ENCODE data around the gene REEP3.
A peak's percentile ranks its signal among the peaks of the same experiment; 100 is the strongest.

Gene REEP3

DNA sequence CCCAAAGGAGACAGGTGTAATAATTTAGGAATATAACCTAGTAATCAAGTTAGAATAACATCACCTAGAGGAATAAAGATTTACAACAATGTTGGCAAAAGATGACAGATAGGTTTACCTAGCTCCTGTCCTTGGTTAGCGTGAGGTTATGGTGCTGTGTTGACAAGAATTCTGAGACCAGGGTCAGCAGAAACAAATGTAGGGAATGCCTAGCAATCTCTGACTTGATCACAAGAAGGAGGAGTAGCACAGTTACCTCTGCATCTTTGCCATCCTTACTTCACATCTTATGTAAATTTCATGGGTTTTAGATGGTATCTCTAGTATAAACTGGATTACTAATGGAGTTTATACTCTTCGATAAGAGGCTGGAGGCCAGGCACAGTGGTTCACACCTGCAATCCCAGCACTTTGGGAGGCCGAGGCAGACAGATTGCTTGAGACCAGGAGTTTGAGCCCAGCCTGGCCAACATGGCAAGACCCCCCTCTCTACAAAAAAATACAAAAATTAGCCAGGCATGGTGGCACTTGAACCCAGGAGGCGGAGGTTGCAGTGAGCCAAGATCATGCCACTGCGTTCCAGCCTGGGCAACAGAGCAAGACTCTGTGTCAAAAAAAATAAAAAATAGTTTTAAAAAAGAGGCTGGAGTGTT lies 37.1 kb downstream of the REEP3 start:
- no peak for DNase-seq
- no peak overlapping the region for H3K4ac ChIP-seq (ENCODE audit: low read depth in 1 of 2, low read length in 2 of 2)
- H3K27me3 ChIP-seq (ENCODE audit: control insufficient read depth in 1 of 2, insufficient read depth in 1 of 2, low read length in 2 of 2): no peaks in the 10 kb centered on the region
- H2BK12ac ChIP-seq (ENCODE audit: low read length in 2 of 2): no peak overlapping the region
- H2BK15ac ChIP-seq (ENCODE audit: low read depth, poor library complexity, severe bottlenecking): no peak overlapping the region
- no peak overlapping the region for H4K8ac ChIP-seq (ENCODE audit: low read length)
- no peaks in the 10 kb centered on the region for H3K36me3 ChIP-seq (ENCODE audit: control insufficient read depth in 1 of 2, insufficient read depth in 2 of 2, low read depth in 1 of 2, low read length in 2 of 2)
- H3K9ac ChIP-seq (ENCODE audit: low read length): no peak overlapping the region
- H3K14ac ChIP-seq (ENCODE audit: low read length in 2 of 2): no peak overlapping the region
- no peak overlapping the region for H3K4me2 ChIP-seq (ENCODE audit: low read length, poor library complexity, severe bottlenecking)
- no peak overlapping the region for H3K18ac ChIP-seq (ENCODE audit: low read depth in 1 of 2, low read length in 2 of 2)
- H2BK5ac ChIP-seq (ENCODE audit: low read depth, low read length, poor library complexity, severe bottlenecking): no peak overlapping the region
- H2BK120ac ChIP-seq (ENCODE audit: low read depth, low read length): no peak overlapping the region
- peaks cover 17% of the 10 kb centered on the region for H3K79me1 ChIP-seq (replicated peaks; ENCODE audit: low read length, poor library complexity, severe bottlenecking)
- WGBS: 99% methylated on average over 5 of the region's 5 CpGs
- no peak overlapping the region for H2AK5ac ChIP-seq (ENCODE audit: low read length, severe bottlenecking)
- no peaks in the 10 kb centered on the region for H3K9me3 ChIP-seq (ENCODE audit: control insufficient read depth, low read length)
- no peak overlapping the region for H2AFZ ChIP-seq (ENCODE audit: low read depth, low read length)
- H4K91ac ChIP-seq (ENCODE audit: low read length): no peak overlapping the region
- H3K4me1 ChIP-seq (ENCODE audit: control insufficient read depth, insufficient read depth, low read depth, low read length): no peaks in the 10 kb centered on the region
- H3K4me3 ChIP-seq (ENCODE audit: insufficient read depth in 1 of 2, low read depth in 1 of 2, low read length in 2 of 2): no peak overlapping the region
- no peak overlapping the region for H3K27ac ChIP-seq (ENCODE audit: low read length, poor library complexity, severe bottlenecking)
- H3K23ac ChIP-seq (ENCODE audit: low read length in 2 of 2): no peak overlapping the region

DNA sequence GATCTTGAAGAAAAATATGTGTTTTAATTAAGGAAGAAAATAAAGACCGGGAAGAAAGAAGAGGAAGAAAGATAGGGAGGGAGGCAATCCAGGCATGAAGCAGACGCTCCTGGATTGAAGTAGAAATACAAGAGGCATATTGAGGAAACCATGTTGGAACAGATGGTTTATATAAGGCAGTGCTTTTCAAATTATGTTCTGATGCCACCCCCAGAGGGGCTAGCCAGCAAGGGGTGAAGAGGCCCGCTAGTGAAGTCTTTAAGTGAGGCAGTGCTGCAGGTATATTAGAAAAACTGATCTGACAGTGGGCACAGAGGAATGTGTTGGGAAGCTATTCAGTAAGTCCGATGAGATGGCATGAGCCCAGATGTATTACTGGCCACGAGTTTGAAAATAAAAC lies 40.1 kb downstream of the REEP3 start:
- H3K4me3 ChIP-seq (ENCODE audit: insufficient read depth in 1 of 2, low read depth in 1 of 2, low read length in 2 of 2): no peak overlapping the region
- no peak overlapping the region for H2BK15ac ChIP-seq (ENCODE audit: low read depth, poor library complexity, severe bottlenecking)
- no peaks in the 10 kb centered on the region for H3K9me3 ChIP-seq (ENCODE audit: control insufficient read depth, low read length)
- no peak overlapping the region for H4K8ac ChIP-seq (ENCODE audit: low read length)
- no peak overlapping the region for H3K9ac ChIP-seq (ENCODE audit: low read length)
- H3K36me3 ChIP-seq (ENCODE audit: control insufficient read depth in 1 of 2, insufficient read depth in 2 of 2, low read depth in 1 of 2, low read length in 2 of 2): no peaks in the 10 kb centered on the region
- H3K4ac ChIP-seq (ENCODE audit: low read depth in 1 of 2, low read length in 2 of 2): no peak overlapping the region
- no peak overlapping the region for H2BK5ac ChIP-seq (ENCODE audit: low read depth, low read length, poor library complexity, severe bottlenecking)
- no peak overlapping the region for H2AFZ ChIP-seq (ENCODE audit: low read depth, low read length)
- no peak for DNase-seq
- H3K18ac ChIP-seq (ENCODE audit: low read depth in 1 of 2, low read length in 2 of 2): no peak overlapping the region
- H2BK120ac ChIP-seq (ENCODE audit: low read depth, low read length): no peak overlapping the region
- no peaks in the 10 kb centered on the region for H3K4me1 ChIP-seq (ENCODE audit: control insufficient read depth, insufficient read depth, low read depth, low read length)
- H2AK5ac ChIP-seq (ENCODE audit: low read length, severe bottlenecking): no peak overlapping the region
- no peak overlapping the region for H4K91ac ChIP-seq (ENCODE audit: low read length)
- H3K23ac ChIP-seq (ENCODE audit: low read length in 2 of 2): no peak overlapping the region
- peaks cover 19% of the 10 kb centered on the region for H3K79me1 ChIP-seq (replicated peaks; ENCODE audit: low read length, poor library complexity, severe bottlenecking)
- WGBS: 98% methylated on average over 5 of the region's 5 CpGs
- H3K14ac ChIP-seq (ENCODE audit: low read length in 2 of 2): no peak overlapping the region
- H2BK12ac ChIP-seq (ENCODE audit: low read length in 2 of 2): no peak overlapping the region
- H3K27me3 ChIP-seq (ENCODE audit: control insufficient read depth in 1 of 2, insufficient read depth in 1 of 2, low read length in 2 of 2): no peaks in the 10 kb centered on the region
- no peak overlapping the region for H3K4me2 ChIP-seq (ENCODE audit: low read length, poor library complexity, severe bottlenecking)
- H3K27ac ChIP-seq (ENCODE audit: low read length, poor library complexity, severe bottlenecking): no peak overlapping the region

DNA sequence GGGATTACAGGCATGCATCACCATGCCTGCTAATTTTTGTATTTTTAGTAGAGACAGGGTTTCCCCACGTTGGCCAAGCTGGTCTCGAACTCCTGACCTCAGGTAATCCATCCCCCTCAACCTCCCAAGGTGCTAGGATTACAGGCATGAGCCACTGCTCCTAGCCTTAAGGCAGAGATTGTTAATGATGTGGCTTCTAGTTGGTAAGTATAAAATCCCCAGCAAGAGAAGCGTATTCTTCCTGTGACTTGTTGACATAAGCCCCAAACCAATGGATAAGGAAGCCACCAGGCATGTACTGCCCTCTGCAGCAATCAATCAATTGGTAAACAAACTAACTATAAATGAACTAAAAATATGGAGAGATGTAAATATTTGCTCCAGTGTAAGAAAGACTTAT lies 41.2 kb downstream of the REEP3 start:
- Histone ChIP-seq H3K36me3 (ENCODE audit: control insufficient read depth in 1 of 2, insufficient read depth in 2 of 2, low read depth in 1 of 2, low read length in 2 of 2) (no peaks in the 10 kb centered on the region), H3K9ac (ENCODE audit: low read length) (no peak overlapping the region), H3K79me1 (replicated peaks; ENCODE audit: low read length, poor library complexity, severe bottlenecking) (peaks cover 17% of the 10 kb centered on the region), H2BK12ac (ENCODE audit: low read length in 2 of 2) (no peak overlapping the region), H3K9me3 (ENCODE audit: control insufficient read depth, low read length) (no peaks in the 10 kb centered on the region), H4K91ac (ENCODE audit: low read length) (no peak overlapping the region), H2AK5ac (ENCODE audit: low read length, severe bottlenecking) (no peak overlapping the region), H3K4me1 (ENCODE audit: control insufficient read depth, insufficient read depth, low read depth, low read length) (no peaks in the 10 kb centered on the region), H4K8ac (ENCODE audit: low read length) (peak overlapping the region; percentile 17), H3K4me3 (ENCODE audit: insufficient read depth in 1 of 2, low read depth in 1 of 2, low read length in 2 of 2) (no peak overlapping the region), H3K4me2 (ENCODE audit: low read length, poor library complexity, severe bottlenecking) (no peak overlapping the region), H2AFZ (ENCODE audit: low read depth, low read length) (no peak overlapping the region), H3K27ac (ENCODE audit: low read length, poor library complexity, severe bottlenecking) (no peak overlapping the region), H3K14ac (ENCODE audit: low read length in 2 of 2) (no peak overlapping the region), H3K27me3 (ENCODE audit: control insufficient read depth in 1 of 2, insufficient read depth in 1 of 2, low read length in 2 of 2) (no peaks in the 10 kb centered on the region), H2BK120ac (ENCODE audit: low read depth, low read length) (no peak overlapping the region), H3K23ac (ENCODE audit: low read length in 2 of 2) (no peak overlapping the region), H3K4ac (ENCODE audit: low read depth in 1 of 2, low read length in 2 of 2) (peak overlapping the region in 1 of 2 experiments; percentile 28), H2BK5ac (ENCODE audit: low read depth, low read length, poor library complexity, severe bottlenecking) (no peak overlapping the region), H2BK15ac (ENCODE audit: low read depth, poor library complexity, severe bottlenecking) (no peak overlapping the region), H3K18ac (ENCODE audit: low read depth in 1 of 2, low read length in 2 of 2) (peak overlapping the region in 1 of 2 experiments; percentile 2)
- DNase-seq: no peak
- WGBS: no CpG with 5 or more reads among the region's 3 CpGs

DNA sequence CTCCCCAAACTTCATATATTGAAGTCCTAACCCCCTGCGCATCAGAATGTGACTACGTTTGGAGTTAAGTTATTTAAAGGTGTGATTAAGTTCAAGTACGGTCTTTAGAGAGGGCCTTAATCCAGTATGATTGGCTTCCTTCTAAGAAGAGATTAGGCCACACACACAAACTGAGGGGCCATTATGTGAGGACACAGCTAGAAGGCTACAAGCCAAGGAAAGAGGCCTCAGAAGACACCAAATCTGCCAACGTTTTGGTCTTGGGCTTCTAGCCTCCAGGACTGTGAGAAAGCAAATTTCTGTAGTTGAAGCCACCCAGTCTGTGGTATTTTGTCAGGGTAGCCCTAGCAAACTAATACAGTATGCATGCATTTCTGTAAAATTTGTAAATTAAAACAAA lies 41.7 kb downstream of the REEP3 start:
- no peaks in the 10 kb centered on the region for H3K4me1 ChIP-seq (ENCODE audit: control insufficient read depth, insufficient read depth, low read depth, low read length)
- no peaks in the 10 kb centered on the region for H3K27me3 ChIP-seq (ENCODE audit: control insufficient read depth in 1 of 2, insufficient read depth in 1 of 2, low read length in 2 of 2)
- no peak overlapping the region for H4K8ac ChIP-seq (ENCODE audit: low read length)
- no peak overlapping the region for H2BK5ac ChIP-seq (ENCODE audit: low read depth, low read length, poor library complexity, severe bottlenecking)
- no peak overlapping the region for H3K4me3 ChIP-seq (ENCODE audit: insufficient read depth in 1 of 2, low read depth in 1 of 2, low read length in 2 of 2)
- H3K9me3 ChIP-seq (ENCODE audit: control insufficient read depth, low read length): no peaks in the 10 kb centered on the region
- H2BK12ac ChIP-seq (ENCODE audit: low read length in 2 of 2): no peak overlapping the region
- no peak overlapping the region for H3K14ac ChIP-seq (ENCODE audit: low read length in 2 of 2)
- no peak overlapping the region for H2BK15ac ChIP-seq (ENCODE audit: low read depth, poor library complexity, severe bottlenecking)
- H3K79me1 ChIP-seq (replicated peaks; ENCODE audit: low read length, poor library complexity, severe bottlenecking): peaks cover 17% of the 10 kb centered on the region
- no peak for DNase-seq
- no peak overlapping the region for H3K9ac ChIP-seq (ENCODE audit: low read length)
- WGBS: 98% methylated on average over 4 of the region's 4 CpGs
- H3K23ac ChIP-seq (ENCODE audit: low read length in 2 of 2): no peak overlapping the region
- H3K18ac ChIP-seq (ENCODE audit: low read depth in 1 of 2, low read length in 2 of 2): no peak overlapping the region
- no peak overlapping the region for H2AK5ac ChIP-seq (ENCODE audit: low read length, severe bottlenecking)
- H3K4me2 ChIP-seq (ENCODE audit: low read length, poor library complexity, severe bottlenecking): no peak overlapping the region
- no peak overlapping the region for H3K27ac ChIP-seq (ENCODE audit: low read length, poor library complexity, severe bottlenecking)
- no peak overlapping the region for H2BK120ac ChIP-seq (ENCODE audit: low read depth, low read length)
- no peak overlapping the region for H4K91ac ChIP-seq (ENCODE audit: low read length)
- H2AFZ ChIP-seq (ENCODE audit: low read depth, low read length): no peak overlapping the region
- no peak overlapping the region for H3K4ac ChIP-seq (ENCODE audit: low read depth in 1 of 2, low read length in 2 of 2)
- H3K36me3 ChIP-seq (ENCODE audit: control insufficient read depth in 1 of 2, insufficient read depth in 2 of 2, low read depth in 1 of 2, low read length in 2 of 2): peaks cover 0 to under 1% of the 10 kb centered on the region in 2 experiments

All from mesenchymal stem cell (in vitro differentiated cells and primary cell).